ENCODE measurements around the gene FIS1.

FIS1 gene

DNA sequence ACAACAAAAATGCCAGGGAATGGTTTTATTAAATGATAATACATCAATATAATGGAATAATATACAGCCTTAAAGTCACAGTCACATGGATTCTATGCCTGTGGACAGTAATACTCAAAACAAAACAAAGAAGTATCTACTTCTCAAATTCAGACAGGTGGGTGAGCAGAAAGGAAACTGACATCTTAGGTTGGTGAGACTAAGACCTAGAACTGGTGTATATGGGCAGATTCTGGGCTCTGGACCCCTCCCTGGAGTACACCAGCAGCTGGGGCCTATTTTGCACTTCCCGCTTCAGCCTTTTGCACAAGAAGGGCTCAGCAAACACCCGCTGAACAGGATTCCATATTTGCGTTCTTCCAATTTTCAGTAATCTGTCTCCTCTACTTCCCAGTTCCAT is 5.4 kb upstream of the FIS1 start:
- peaks cover 2% of the 10 kb centered on the region for H3K4me1 ChIP-seq (ENCODE audit: control insufficient read depth, insufficient read depth, low read length)
- no peak overlapping the region for H3K4me3 ChIP-seq (ENCODE audit: low read depth, low read length)
- H3K9me3 ChIP-seq (ENCODE audit: control insufficient read depth, insufficient read depth, low read length) = no peaks in the 10 kb centered on the region
- peaks cover 2% of the 10 kb centered on the region for H3K36me3 ChIP-seq (ENCODE audit: control insufficient read depth, insufficient read depth, low read length)
- H3K27me3 ChIP-seq (ENCODE audit: control insufficient read depth, insufficient read depth, low read length) = no peaks in the 10 kb centered on the region
- no peak overlapping the region for H3K9ac ChIP-seq (ENCODE audit: low read depth, low read length)

DNA sequence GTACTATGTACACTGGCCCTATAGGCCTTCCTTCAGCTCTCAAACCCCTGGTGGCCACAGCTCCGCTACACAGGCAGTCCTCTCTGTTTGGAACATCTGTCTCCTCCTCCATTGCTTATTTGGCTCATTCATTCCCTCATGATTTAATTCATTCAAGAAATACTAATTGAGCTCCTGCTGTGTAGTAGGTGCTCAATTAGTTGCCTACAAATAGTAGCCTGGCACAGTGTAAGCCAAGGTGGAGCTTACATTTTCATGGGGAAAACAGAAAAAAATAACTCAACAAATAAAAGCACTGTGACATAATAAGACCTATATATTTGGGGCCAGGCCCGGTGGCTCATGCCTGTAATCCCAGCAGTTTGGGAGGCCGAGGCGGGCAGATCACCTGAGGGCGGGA is 3.4 kb upstream of the FIS1 start:
- no peaks in the 10 kb centered on the region for H3K27me3 ChIP-seq (ENCODE audit: control insufficient read depth, insufficient read depth, low read length)
- H3K4me3 ChIP-seq (ENCODE audit: low read depth, low read length) = no peak overlapping the region
- no peaks in the 10 kb centered on the region for H3K9me3 ChIP-seq (ENCODE audit: control insufficient read depth, insufficient read depth, low read length)
- H3K9ac ChIP-seq (ENCODE audit: low read depth, low read length) = no peak overlapping the region
- H3K4me1 ChIP-seq (ENCODE audit: control insufficient read depth, insufficient read depth, low read length) = peaks cover 5% of the 10 kb centered on the region
- peaks cover 6% of the 10 kb centered on the region for H3K36me3 ChIP-seq (ENCODE audit: control insufficient read depth, insufficient read depth, low read length)

DNA sequence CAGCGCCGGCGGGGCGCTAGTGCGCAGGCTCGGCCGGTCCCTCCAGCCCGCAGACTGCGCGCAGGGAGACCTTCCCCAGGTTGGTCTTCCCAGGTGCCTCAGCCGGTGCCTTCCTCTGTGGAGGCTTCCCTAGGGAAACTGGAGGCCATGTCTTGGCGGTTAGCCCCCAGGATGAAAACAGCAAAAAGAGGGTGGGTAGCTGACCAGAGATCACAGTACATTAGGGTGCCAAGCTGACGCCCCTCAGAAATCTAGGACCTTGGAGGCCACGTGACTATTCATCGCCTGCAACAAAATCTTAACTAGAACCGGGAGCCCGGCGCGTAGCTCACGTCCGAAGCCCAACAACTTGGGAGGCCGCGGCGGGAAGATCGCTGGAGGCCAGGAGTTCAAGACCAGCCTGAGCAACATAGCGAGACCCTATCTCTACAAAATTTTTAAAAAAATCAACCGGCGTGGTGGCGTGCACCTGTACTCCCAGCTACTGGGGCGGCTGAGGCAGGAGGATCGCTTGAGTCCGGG is 327 bp upstream of the FIS1 start:
- Histone ChIP-seq H3K4me3 (ENCODE audit: low read depth, low read length) (peak overlapping the region; percentile 100), H3K9ac (ENCODE audit: low read depth, low read length) (no peak overlapping the region), H3K9me3 (ENCODE audit: control insufficient read depth, insufficient read depth, low read length) (no peaks in the 10 kb centered on the region), H3K27me3 (ENCODE audit: control insufficient read depth, insufficient read depth, low read length) (no peaks in the 10 kb centered on the region), H3K4me1 (ENCODE audit: control insufficient read depth, insufficient read depth, low read length) (peaks cover 3% of the 10 kb centered on the region), H3K36me3 (ENCODE audit: control insufficient read depth, insufficient read depth, low read length) (peaks cover 8% of the 10 kb centered on the region)

DNA sequence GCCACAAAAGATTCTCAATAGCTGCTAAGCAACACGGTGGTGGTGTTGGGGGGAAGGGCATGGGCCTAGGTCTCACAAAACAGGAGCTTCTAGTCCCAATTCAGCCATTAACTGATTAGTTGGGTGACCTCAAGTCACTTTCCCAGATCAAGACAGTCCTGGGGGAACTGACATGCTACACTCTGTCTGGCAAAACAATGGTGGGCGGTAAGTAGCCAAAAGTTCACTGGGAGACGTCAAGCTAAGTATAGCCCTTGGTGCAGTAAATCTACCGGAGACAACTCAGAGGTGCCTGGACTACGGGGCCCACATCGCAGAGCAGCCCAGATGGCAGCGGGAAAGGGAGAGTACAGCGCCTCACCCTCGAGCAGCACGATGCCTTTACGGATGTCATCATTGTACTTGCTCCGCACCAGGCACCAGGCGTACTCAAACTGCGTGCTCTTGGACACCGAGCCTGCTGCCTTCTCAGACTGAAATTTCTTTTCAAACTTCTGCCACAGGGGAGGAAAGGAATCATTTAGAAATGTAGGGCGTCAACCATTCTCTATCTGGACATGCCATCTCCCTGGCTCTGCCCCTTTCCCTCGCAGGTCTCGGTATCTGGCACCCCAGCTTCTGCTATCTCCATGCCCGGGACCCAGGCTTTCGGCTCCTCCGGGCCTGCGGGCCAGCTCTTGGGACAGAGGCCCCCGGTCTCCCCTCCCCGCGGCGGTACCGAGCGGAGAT is 1.1 kb downstream of the FIS1 start:
- peaks cover 14% of the 10 kb centered on the region for H3K36me3 ChIP-seq (ENCODE audit: control insufficient read depth, insufficient read depth, low read length)
- H3K9me3 ChIP-seq (ENCODE audit: control insufficient read depth, insufficient read depth, low read length) = no peaks in the 10 kb centered on the region
- H3K4me3 ChIP-seq (ENCODE audit: low read depth, low read length) = peak overlapping the region; percentile 100
- peaks cover 3% of the 10 kb centered on the region for H3K4me1 ChIP-seq (ENCODE audit: control insufficient read depth, insufficient read depth, low read length)
- no peaks in the 10 kb centered on the region for H3K27me3 ChIP-seq (ENCODE audit: control insufficient read depth, insufficient read depth, low read length)
- peak overlapping the region; percentile 88 for H3K9ac ChIP-seq (ENCODE audit: low read depth, low read length)

DNA sequence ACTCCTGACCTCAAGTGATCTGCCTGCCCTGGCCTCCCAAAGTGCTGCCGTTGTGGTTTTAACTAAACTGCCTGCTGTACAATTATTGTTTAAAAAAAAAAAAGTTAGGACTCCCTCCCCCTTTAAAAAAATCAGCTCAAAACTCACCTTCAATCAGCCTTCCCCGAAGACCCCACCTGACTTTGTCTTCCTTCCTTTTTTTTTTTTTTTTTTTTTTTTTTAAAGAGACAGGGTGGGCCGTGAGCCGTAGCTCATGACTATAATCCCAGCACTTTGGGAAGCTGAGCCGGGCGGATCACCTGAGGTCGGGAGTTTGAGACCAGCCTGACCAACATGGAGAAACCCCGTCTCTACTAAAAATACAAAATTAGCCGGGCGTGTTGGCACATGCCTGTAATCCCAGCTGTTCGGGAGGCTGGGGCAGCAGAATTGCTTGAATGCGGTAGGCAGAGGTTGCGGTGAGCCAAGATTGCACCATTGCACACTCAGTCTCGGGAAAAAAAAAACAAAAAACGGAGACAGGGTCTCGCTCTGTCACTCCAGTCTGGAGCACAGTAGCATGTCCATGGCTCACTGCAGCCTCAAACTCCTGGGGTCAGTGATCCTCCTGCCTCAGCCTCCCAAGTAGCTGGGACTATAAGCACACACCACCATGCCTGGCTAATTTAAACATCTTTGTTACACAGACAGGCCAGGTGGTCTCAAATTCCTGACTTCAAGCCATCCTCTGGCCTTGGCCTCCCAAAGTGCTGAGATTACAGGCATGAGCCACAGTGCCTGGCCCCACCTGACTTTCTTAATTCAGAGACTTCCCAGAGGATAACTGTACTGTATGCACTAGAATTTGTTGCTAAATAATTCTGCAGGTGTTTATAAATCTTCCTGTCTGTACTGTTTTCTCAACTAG is 3.2 kb downstream of the FIS1 start:
- Histone ChIP-seq H3K4me3 (ENCODE audit: low read depth, low read length) (no peak overlapping the region), H3K27me3 (ENCODE audit: control insufficient read depth, insufficient read depth, low read length) (no peaks in the 10 kb centered on the region), H3K36me3 (ENCODE audit: control insufficient read depth, insufficient read depth, low read length) (peaks cover 13% of the 10 kb centered on the region), H3K9me3 (ENCODE audit: control insufficient read depth, insufficient read depth, low read length) (no peaks in the 10 kb centered on the region), H3K4me1 (ENCODE audit: control insufficient read depth, insufficient read depth, low read length) (peaks cover 3% of the 10 kb centered on the region), H3K9ac (ENCODE audit: low read depth, low read length) (no peak overlapping the region)

GRCh38 chr7:101241015-101241363 is 3.9 kb downstream of the FIS1 start:
- Histone ChIP-seq H3K27me3 (ENCODE audit: control insufficient read depth, insufficient read depth, low read length) (no peaks in the 10 kb centered on the region), H3K36me3 (ENCODE audit: control insufficient read depth, insufficient read depth, low read length) (peaks cover 12% of the 10 kb centered on the region), H3K4me1 (ENCODE audit: control insufficient read depth, insufficient read depth, low read length) (peaks cover 3% of the 10 kb centered on the region), H3K9ac (ENCODE audit: low read depth, low read length) (no peak overlapping the region), H3K4me3 (ENCODE audit: low read depth, low read length) (no peak overlapping the region), H3K9me3 (ENCODE audit: control insufficient read depth, insufficient read depth, low read length) (no peaks in the 10 kb centered on the region)

DNA sequence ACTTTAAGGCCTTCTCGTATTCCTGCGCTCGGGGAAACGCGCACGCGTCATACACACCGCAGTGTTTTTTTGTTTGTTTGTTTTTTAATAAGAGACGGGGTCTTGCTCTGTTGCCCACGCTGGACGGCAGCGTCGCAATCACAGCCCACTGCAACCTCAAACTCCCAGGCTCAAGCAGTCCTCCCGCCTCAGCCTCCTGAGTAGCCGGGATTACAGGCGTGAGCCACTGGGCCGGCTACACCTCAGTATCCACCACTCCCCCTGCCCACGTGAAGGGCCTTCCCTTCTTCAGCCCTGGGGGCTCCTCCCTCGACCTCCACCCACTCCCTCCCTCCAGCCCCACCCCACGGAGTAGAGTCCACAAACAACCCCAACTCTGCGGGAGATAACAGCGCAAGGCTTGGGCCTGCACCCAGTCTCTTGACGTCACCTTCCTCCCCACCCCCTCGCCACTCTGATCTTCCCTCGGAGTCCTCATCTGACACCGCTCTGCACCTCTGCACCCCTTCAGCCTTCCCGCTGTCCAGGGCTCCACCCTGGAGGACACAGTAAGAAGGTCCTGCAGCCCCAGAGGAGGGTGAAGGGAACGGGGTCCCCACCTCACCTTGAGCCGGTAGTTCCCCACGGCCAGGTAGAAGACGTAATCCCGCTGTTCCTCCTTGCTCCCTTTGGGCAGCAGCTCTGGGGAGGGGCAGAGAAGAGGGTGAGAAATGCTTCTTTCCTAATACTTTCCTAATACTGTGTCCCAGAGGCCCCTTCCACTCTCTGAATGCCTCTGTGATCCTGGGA is 4.5 kb downstream of the FIS1 start:
- no peak overlapping the region for H3K4me3 ChIP-seq (ENCODE audit: low read depth, low read length)
- H3K9ac ChIP-seq (ENCODE audit: low read depth, low read length) = no peak overlapping the region
- no peaks in the 10 kb centered on the region for H3K27me3 ChIP-seq (ENCODE audit: control insufficient read depth, insufficient read depth, low read length)
- H3K9me3 ChIP-seq (ENCODE audit: control insufficient read depth, insufficient read depth, low read length) = no peaks in the 10 kb centered on the region
- H3K36me3 ChIP-seq (ENCODE audit: control insufficient read depth, insufficient read depth, low read length) = peaks cover 12% of the 10 kb centered on the region
- H3K4me1 ChIP-seq (ENCODE audit: control insufficient read depth, insufficient read depth, low read length) = peaks cover 3% of the 10 kb centered on the region

DNA sequence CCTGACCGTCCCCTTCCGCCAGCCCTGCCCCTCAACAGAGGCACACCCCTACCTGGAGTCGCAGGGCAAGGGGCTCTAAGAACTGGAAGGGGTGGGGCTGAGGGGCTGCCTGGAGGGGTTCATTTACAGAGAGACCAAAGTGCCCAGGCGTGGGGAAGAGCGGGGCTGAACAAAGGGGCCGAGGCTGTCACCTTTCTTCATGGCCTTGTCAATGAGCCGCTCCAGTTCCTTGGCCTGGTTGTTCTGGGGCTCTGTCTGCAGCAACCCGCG is 5.0 kb downstream of the FIS1 start:
- no peak overlapping the region for H3K9ac ChIP-seq (ENCODE audit: low read depth, low read length)
- H3K4me1 ChIP-seq (ENCODE audit: control insufficient read depth, insufficient read depth, low read length) = peaks cover 3% of the 10 kb centered on the region
- H3K4me3 ChIP-seq (ENCODE audit: low read depth, low read length) = no peak overlapping the region
- no peaks in the 10 kb centered on the region for H3K9me3 ChIP-seq (ENCODE audit: control insufficient read depth, insufficient read depth, low read length)
- peaks cover 14% of the 10 kb centered on the region for H3K36me3 ChIP-seq (ENCODE audit: control insufficient read depth, insufficient read depth, low read length)
- no peaks in the 10 kb centered on the region for H3K27me3 ChIP-seq (ENCODE audit: control insufficient read depth, insufficient read depth, low read length)

- no peaks in the 10 kb centered on the region for H3K9me3 ChIP-seq (ENCODE audit: control insufficient read depth, insufficient read depth, low read length)
- no peak overlapping the region for H3K9ac ChIP-seq (ENCODE audit: low read depth, low read length)
- peaks cover 14% of the 10 kb centered on the region for H3K36me3 ChIP-seq (ENCODE audit: control insufficient read depth, insufficient read depth, low read length)
- peaks cover 3% of the 10 kb centered on the region for H3K4me1 ChIP-seq (ENCODE audit: control insufficient read depth, insufficient read depth, low read length)
- no peak overlapping the region for H3K4me3 ChIP-seq (ENCODE audit: low read depth, low read length)
- H3K27me3 ChIP-seq (ENCODE audit: control insufficient read depth, insufficient read depth, low read length) = no peaks in the 10 kb centered on the region
These were observed 5.5 kb downstream of the FIS1 start for GRCh38 chr7:101239191-101239950.

DNA sequence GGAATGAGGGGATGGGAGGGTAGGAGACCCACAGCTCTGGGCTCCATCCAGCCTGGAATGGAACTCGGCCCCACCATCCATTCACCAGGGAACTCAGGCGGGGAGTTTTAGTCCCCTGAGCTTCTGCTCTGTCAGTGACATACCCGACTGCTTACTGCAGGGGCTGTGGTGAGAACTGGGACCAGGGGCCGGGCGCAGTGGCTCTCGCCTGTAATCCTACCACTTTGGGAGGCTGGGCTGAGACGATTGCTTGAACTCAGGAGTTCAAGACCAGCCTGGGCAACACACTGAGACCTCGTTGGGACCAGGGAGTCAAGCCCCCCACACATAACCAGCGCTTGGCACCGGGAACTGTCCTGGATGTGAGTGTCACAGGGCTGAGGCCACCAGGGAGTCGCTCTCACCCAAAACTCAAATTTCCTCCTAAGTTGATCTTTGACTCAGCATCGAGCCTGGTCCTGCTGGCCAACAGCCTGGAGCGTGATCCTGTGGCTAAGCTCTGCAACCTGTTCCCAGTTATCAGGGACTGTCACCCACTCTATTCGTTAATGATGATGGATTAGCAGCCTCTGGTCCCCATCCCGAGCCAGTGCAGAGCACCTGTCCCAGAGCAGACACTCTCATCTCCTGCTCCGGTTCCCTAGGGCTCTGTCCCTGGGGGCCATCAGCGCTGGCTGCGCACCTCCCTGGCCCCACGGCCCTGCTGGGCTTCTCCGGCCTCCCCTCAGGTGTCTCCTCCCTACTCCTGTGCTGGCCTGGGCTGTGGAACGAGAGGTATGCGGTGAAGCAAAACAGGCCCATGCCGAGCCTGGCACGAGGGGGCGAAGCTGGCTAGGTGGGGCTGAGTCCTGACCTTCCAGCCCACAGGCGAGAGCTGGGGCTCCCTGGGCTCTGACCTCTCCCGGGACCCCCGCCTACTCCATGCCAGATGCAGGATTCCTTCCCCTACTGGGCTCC is 6.4 kb downstream of the FIS1 start:
- Histone ChIP-seq H3K9ac (ENCODE audit: low read depth, low read length) (no peak overlapping the region), H3K27me3 (ENCODE audit: control insufficient read depth, insufficient read depth, low read length) (no peaks in the 10 kb centered on the region), H3K4me1 (ENCODE audit: control insufficient read depth, insufficient read depth, low read length) (no peaks in the 10 kb centered on the region), H3K9me3 (ENCODE audit: control insufficient read depth, insufficient read depth, low read length) (no peaks in the 10 kb centered on the region), H3K4me3 (ENCODE audit: low read depth, low read length) (no peak overlapping the region), H3K36me3 (ENCODE audit: control insufficient read depth, insufficient read depth, low read length) (peaks cover 11% of the 10 kb centered on the region)
